ENCODE measurements around the gene VASN. TPM values are rescaled to one million over a fixed set of nuclear protein-coding genes. Genes with fewer than 3 reads are reported as not detected.
A peak's percentile ranks its signal among the peaks of the same experiment; 100 is the strongest.

Gene VASN
- total RNA-seq, 2 experiments from 2014 or later = not detected

DNA sequence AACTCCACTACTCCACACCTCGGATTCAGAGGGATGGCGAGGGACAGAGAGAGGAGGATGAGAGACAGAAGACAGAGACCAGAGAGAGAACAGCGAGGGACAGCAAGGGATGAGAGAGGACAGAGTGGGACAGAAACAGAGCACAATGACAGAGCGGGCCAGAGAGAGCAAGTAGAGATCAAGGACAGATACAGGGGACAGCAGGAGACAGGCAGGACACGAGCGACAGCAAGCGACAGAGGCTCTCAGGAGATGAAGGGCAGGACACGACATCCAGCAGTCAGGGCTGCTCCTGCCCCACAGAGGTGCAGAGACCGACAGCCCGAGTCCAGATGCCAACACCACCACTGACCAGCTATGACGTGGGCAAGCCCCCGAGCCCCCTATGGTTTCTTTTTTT is 29.9 kb downstream of the VASN start:
- CTCF ChIA-PET = interaction anchor here (0.8 to 6.5 kb wide), 16 partner anchors 10 to 135 kb away, joined by 3 to 87 read pairs (median 8); partner anchors contain the start of genes CORO7, PAM16 and VASN
- H3K4me3 Mint-ChIP-seq = no peak overlapping the region
- POLR2A ChIA-PET = interaction anchor here (0.7 to 2.4 kb wide), 4 partner anchors 10 to 54 kb away, joined by 3 to 8 read pairs (median 3); no protein-coding TSS in a partner anchor
- H3K27me3 Mint-ChIP-seq = no peaks in the 10 kb centered on the region
- ATAC-seq = no peak
- no peaks in the 10 kb centered on the region for H3K4me1 Mint-ChIP-seq (ENCODE audit: low read depth)
- H3K9me3 Mint-ChIP-seq = no peaks in the 10 kb centered on the region
- no peak overlapping the region for H3K27ac Mint-ChIP-seq
- DNase-seq = no peak
- peaks cover 16% of the 10 kb centered on the region for H3K36me3 Mint-ChIP-seq (ENCODE audit: low read depth)
- TF ChIP-seq, protein P1, sequence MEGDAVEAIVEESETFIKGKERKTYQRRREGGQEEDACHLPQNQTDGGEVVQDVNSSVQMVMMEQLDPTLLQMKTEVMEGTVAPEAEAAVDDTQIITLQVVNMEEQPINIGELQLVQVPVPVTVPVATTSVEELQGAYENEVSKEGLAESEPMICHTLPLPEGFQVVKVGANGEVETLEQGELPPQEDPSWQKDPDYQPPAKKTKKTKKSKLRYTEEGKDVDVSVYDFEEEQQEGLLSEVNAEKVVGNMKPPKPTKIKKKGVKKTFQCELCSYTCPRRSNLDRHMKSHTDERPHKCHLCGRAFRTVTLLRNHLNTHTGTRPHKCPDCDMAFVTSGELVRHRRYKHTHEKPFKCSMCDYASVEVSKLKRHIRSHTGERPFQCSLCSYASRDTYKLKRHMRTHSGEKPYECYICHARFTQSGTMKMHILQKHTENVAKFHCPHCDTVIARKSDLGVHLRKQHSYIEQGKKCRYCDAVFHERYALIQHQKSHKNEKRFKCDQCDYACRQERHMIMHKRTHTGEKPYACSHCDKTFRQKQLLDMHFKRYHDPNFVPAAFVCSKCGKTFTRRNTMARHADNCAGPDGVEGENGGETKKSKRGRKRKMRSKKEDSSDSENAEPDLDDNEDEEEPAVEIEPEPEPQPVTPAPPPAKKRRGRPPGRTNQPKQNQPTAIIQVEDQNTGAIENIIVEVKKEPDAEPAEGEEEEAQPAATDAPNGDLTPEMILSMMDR (IDR thresholded peaks at IDR 0.05) = no peak
- intact Hi-C loops (cut with micrococcal nuclease) = no loop called here

DNA sequence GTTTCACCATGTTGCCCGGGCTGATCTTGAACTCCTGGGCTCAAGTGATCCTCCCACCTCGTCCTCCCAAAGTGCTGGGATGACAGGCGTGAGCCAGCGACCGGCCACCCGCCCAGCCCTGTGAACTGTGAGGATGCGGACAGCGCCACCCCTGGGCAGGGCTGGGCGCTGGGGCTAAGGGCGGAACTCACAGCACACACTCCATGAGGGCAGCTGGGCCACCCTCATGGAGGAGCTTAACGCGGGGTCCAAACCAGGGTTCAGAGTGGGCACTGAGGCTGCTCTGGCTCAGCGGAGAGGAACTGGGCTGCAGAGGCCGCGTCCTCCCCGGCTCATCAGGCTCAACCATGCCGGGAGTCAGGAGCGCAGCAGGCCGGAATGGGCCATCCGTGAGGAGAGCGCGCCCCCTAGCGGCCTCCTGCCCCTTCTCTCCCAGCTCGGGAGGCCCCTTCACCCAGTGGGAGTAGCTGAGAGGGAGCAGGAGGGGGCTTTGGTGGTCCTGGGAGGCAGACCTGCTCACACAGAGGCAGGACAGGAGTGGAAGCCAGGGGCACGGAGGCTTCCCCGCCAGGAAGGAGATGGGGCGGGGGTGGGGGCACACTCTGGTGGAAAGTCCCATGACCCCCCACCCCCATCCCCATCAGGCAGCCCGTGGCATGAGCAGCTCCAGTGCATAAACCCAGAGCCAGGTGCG is 30.9 kb downstream of the VASN start:
- H3K27me3 Mint-ChIP-seq = no peaks in the 10 kb centered on the region
- no peaks in the 10 kb centered on the region for H3K4me1 Mint-ChIP-seq (ENCODE audit: low read depth)
- no peak overlapping the region for H3K27ac Mint-ChIP-seq
- ChIA-PET POLR2A (interaction anchor here (0.7 to 2.4 kb wide), 6 partner anchors 12 to 105 kb away, joined by 3 to 9 read pairs (median 5); partner anchors contain the start of gene CORO7), CTCF (interaction anchor here (0.6 to 6.5 kb wide), 44 partner anchors 11 to 529 kb away, joined by 3 to 87 read pairs (median 5); partner anchors contain the start of genes CORO7, HMOX2, PAM16 and VASN)
- ATAC-seq = peak; percentile 82
- H3K4me3 Mint-ChIP-seq = no peak overlapping the region
- H3K36me3 Mint-ChIP-seq (ENCODE audit: low read depth) = peaks cover 16% of the 10 kb centered on the region
- H3K9me3 Mint-ChIP-seq = no peaks in the 10 kb centered on the region
- DNase-seq = peak; percentile 77
- TF ChIP-seq, protein P1 (IDR thresholded peaks at IDR 0.05) = peak; percentile 89
- intact Hi-C loops (cut with micrococcal nuclease) = no loop called here

DNA sequence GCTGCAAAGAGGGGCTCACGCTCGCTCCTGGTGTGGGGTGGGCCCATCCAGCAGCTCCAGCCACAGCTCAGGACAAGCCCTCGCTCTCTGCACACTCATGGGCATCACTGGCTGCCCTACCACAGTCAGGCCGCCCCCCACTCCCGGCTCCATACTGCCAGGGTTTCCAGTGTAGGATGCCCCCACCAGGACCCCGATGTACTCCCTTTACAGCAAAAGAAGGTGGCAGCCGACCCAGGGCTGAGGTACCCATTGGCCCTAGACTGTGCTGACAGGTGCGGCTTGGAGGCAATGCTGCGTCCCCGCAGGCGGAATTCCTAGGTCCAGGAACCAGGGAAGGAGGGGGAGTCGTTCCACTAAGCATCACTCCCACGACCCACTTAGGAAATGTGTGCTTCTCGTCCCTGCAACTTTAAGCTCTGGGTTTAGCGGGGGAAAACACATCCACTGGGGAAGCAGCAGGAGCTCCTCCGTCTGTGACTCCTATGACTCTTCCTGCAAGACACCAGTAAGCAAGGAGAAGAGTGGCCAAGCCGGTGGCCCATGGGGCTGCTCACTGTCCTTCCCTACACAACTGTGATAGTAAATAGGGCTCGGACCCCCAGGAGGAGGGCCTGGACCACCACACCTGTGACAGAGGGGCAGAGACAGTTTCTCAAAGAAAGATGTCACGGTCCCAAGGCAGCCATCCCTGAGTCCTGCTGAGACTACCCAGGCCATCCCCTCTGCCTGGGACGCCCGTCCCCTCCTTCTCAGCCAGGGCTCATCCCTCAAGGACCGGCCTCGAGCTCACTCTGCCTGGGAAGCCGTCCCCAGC is 31.7 kb downstream of the VASN start:
- TF ChIP-seq, protein P1 (IDR thresholded peaks at IDR 0.05) = no peak
- ChIA-PET CTCF (interaction anchor here (0.6 to 6.5 kb wide), 44 partner anchors 12 to 528 kb away, joined by 3 to 87 read pairs (median 5); partner anchors contain the start of genes CORO7, HMOX2, PAM16 and ROGDI), POLR2A (interaction anchor here (1.0 to 2.4 kb wide), 5 partner anchors 11 to 33 kb away, joined by 3 to 9 read pairs (median 5); partner anchors contain the start of gene CORO7)
- H3K36me3 Mint-ChIP-seq (ENCODE audit: low read depth) = peaks cover 16% of the 10 kb centered on the region
- H3K27ac Mint-ChIP-seq = no peak overlapping the region
- intact Hi-C loops (cut with micrococcal nuclease) = no loop called here
- H3K9me3 Mint-ChIP-seq = no peaks in the 10 kb centered on the region
- no peak overlapping the region for H3K4me3 Mint-ChIP-seq
- no peak for ATAC-seq
- H3K4me1 Mint-ChIP-seq (ENCODE audit: low read depth) = no peaks in the 10 kb centered on the region
- no peaks in the 10 kb centered on the region for H3K27me3 Mint-ChIP-seq
- DNase-seq = no peak

GRCh38 chr16:4404247-4404966 is 32.8 kb downstream of the VASN start:
- TF ChIP-seq, protein P1 (IDR thresholded peaks at IDR 0.05) = peak; percentile 72
- ChIA-PET POLR2A (interaction anchor here (0.6 to 2.3 kb wide), 7 partner anchors 12 to 73 kb away, joined by 3 to 10 read pairs (median 5); partner anchors contain the start of genes CORO7 and PAM16), CTCF (interaction anchor here (0.7 to 6.5 kb wide), 16 partner anchors 11 to 398 kb away, joined by 3 to 87 read pairs (median 4); partner anchors contain the start of genes CORO7, PAM16, ROGDI and TFAP4)
- H3K27me3 Mint-ChIP-seq = no peaks in the 10 kb centered on the region
- ATAC-seq = peak; percentile 62
- peak; percentile 69 for DNase-seq
- H3K36me3 Mint-ChIP-seq (ENCODE audit: low read depth) = peaks cover 15% of the 10 kb centered on the region
- no peaks in the 10 kb centered on the region for H3K4me1 Mint-ChIP-seq (ENCODE audit: low read depth)
- no peaks in the 10 kb centered on the region for H3K9me3 Mint-ChIP-seq
- no peak overlapping the region for H3K4me3 Mint-ChIP-seq
- H3K27ac Mint-ChIP-seq = no peak overlapping the region
- intact Hi-C loops (cut with micrococcal nuclease) = no loop called here

Data from activated CD8-positive, alpha-beta T cell treated with anti-CD3 and anti-CD28 coated beads for 36 hours (primary cell).